H1 (cell line): ENCODE measurements around the gene VPS37C. TPM values are rescaled to one million over a fixed set of nuclear protein-coding genes. Genes with fewer than 3 reads are reported as not detected.

ENCODE experiments used
- BCL11A ChIP-seq, 2 experiments: IDR thresholded peaks; one replicate each; pipeline ENCODE4 v1.6.1; 2011; ENCODE audit warnings: low read depth in 2 of 2, low read length in 2 of 2, mild to moderate bottlenecking in 2 of 2
- CTBP2 ChIP-seq: IDR thresholded peaks from 2 replicates; pipeline ENCODE4 v1.7.0; 2011; ENCODE audit warnings: borderline replicate concordance, mild to moderate bottlenecking, moderate library complexity, mixed read lengths, low read length; ENCODE audit not compliant: insufficient read depth, insufficient read length
- EZH2 ChIP-seq: fragments of 200-600 bp; sonication (generic); IDR thresholded peaks from 2 replicates; pipeline ENCODE4 v1.7.1; 2012; ENCODE audit warnings: low read depth, mild to moderate bottlenecking, moderate library complexity, low read length, inconsistent platforms; ENCODE audit not compliant: severe bottlenecking
- FOSL1 ChIP-seq: IDR thresholded peaks from 2 replicates; pipeline ENCODE4 v1.6.1; 2011; ENCODE audit warnings: mild to moderate bottlenecking, low read depth, low read length, moderate library complexity; ENCODE audit not compliant: insufficient read depth
- GTF2F1 ChIP-seq: IDR thresholded peaks from 2 replicates; pipeline ENCODE4 v1.6.1; 2012; ENCODE audit warnings: low read depth, low read length, improper control_type of control experiment, borderline replicate concordance
- HDAC6 ChIP-seq: IDR thresholded peaks from one replicate; pipeline ENCODE4 v1.7.1; 2012; ENCODE audit warnings: low read depth, mild to moderate bottlenecking, inconsistent platforms, low read length, moderate library complexity
- JUND ChIP-seq: IDR thresholded peaks from 2 replicates; pipeline ENCODE4 v1.6.1; 2011; ENCODE audit warnings: mild to moderate bottlenecking, improper control_type of control experiment, low read length
- KDM1A ChIP-seq: fragments of 200-600, 300-600 bp; sonication (generic); IDR thresholded peaks from 2 replicates; pipeline ENCODE4 v1.7.1; 2016; ENCODE audit warnings: mild to moderate bottlenecking, low read length, borderline replicate concordance
- PHF8 ChIP-seq: fragments of 200-600 bp; sonication (generic); conservative IDR thresholded peaks from 2 replicates; pipeline ENCODE4 v1.7.1; 2012; ENCODE audit warnings: low read depth, mild to moderate bottlenecking, inconsistent platforms, low read length, moderate library complexity
- RAD21 ChIP-seq, 2 experiments: IDR thresholded peaks in 1 of 2; conservative IDR thresholded peaks in 1 of 2; 2 replicates each; pipeline ENCODE4 v1.6.1; 2011; ENCODE audit warnings: low read depth in 2 of 2, low read length in 2 of 2, improper control_type of control experiment in 1 of 2, inconsistent platforms in 1 of 2, mild to moderate bottlenecking in 1 of 2, moderate library complexity in 1 of 2
- SIN3A ChIP-seq, 2 experiments: IDR thresholded peaks in 1 of 2; conservative IDR thresholded peaks in 1 of 2; 2 replicates each; pipeline ENCODE4 v1.6.1; 2011 to 2012; ENCODE audit warnings: low read length in 2 of 2, improper control_type of control experiment in 1 of 2, low read depth in 1 of 2, mild to moderate bottlenecking in 1 of 2
- SP2 ChIP-seq: IDR thresholded peaks from 2 replicates; pipeline ENCODE4 v1.6.1; 2012; ENCODE audit warnings: mild to moderate bottlenecking, low read length, inconsistent platforms
- ZNF274 ChIP-seq: IDR thresholded peaks from 2 replicates; pipeline ENCODE4 v1.7.0; 2012; ENCODE audit warnings: low read length, borderline replicate concordance; ENCODE audit errors: extremely low read depth
- polyA plus RNA-seq, 7 experiments: library from polyadenylated mRNA; depleted of rRNA in 3 of 7; stranded (reverse) in 5 of 7; unstranded in 2 of 7; fragments of >200 nt in 5 of 7; fragments of 200-250 nt in 2 of 7; gene quantifications; 1 replicate in 5 of 7; 2 replicates in 1 of 7; 4 replicates in 1 of 7; pipeline versions ENCODE4 v1.2.1 to v1.2.3, GENCODE V29; 2011 to 2013; ENCODE audit warnings: missing spikeins in 2 of 7, mixed read lengths in 2 of 7
- total RNA-seq: library from RNA; stranded (reverse); fragmentation: NEBNext Ultra II Directional; extraction: Animal tissue kit (Norgen Biotek cat#: 25700); gene quantifications from 2 replicates; pipeline ENCODE4 v1.2.1, GENCODE V29; 2021

The VPS37C gene
- total and polyA plus RNA-seq, 2 of the 8 experiments (the other 6 are each of a cell fraction or from before 2014, with no cell fraction given): 12.9 to 21.0 TPM

DNA sequence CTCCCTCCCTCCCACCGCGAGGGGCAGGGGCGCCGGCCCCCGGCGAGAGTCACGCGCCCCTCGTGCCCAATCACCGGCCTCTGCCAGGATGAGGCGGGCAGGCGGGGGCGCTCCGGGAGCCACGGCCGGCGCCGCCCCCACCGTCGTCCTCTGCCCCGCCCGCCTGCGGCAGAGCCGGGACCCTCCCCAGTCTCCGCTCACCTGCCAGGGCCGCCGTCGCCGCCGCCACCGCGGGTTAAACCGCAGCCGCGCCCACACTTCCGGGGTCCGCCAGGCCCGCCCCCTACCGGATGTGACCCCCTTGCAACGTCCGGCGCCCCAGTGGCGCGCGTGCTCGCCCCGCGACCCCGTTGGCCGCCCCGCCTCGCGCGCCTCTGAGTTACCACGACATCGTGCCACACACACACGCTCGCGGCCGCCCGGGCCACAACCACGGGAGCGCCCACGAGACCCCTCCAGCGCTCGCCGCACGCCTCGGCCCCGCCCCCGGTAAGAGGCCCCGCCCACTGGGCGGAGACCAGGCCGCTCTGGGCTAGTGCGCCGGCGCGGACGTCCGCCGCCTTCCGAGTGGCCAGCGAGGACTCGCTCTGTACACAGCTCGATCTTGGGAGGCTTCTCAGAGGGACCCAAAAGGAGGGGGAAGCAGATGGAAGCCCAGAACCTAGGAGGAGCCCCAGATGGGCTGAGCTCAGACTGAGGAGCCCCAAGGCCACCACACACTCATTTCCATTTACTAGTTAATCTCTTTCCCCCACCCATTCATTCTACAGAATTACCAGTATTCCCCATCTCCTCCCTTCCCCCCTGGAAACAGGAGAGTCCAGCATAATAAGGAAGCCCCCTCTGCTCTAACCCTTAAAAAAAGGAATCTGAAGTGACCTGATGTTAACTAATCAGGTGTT lies at the start of gene VPS37C (continued):
- TF ChIP-seq BCL11A (IDR thresholded peaks at IDR 0.05; ENCODE audit: low read depth in 2 of 2, low read length in 2 of 2): no peak
- TF ChIP-seq FOSL1: 0 out of 2 replicates have a peak, but pooled peaks have one; percentile 30
- no peak for TF ChIP-seq ZNF274
- TF ChIP-seq KDM1A: no peak
- TF ChIP-seq JUND: no peak
- peak; percentile 86 for TF ChIP-seq PHF8
- TF ChIP-seq GTF2F1: no peak
- TF ChIP-seq EZH2: no peak
- no peak for TF ChIP-seq RAD21 (IDR thresholded peaks at IDR 0.05 in 1 of 2, conservative IDR thresholded peaks at IDR 0.05 in 1 of 2; ENCODE audit: low read depth in 2 of 2, low read length in 2 of 2)
- peak in 1 of 2 experiments; percentile 74; a peak in 2 of 4 replicates for TF ChIP-seq SIN3A (conservative IDR thresholded peaks at IDR 0.05 in 1 of 2, IDR thresholded peaks at IDR 0.05 in 1 of 2; ENCODE audit: low read depth in 1 of 2, low read length in 2 of 2)
- TF ChIP-seq HDAC6: no peak
- no peak for TF ChIP-seq CTBP2
- no peak for TF ChIP-seq SP2
